NOMO-1 treated with dmso at 0.1 percent for 144 hours (cell line): ENCODE data around the gene CNPY4.

ENCODE experiments used
- DNase-seq: peaks from one replicate; lab custom pipeline; 2025; ENCODE audit not compliant: unreplicated experiment; lab: John Stamatoyannopoulos, UW

Gene CNPY4

GRCh38 chr7:100166317-100166940, 47.0 kb downstream of the CNPY4 start:
- no peak for DNase-seq

DNA sequence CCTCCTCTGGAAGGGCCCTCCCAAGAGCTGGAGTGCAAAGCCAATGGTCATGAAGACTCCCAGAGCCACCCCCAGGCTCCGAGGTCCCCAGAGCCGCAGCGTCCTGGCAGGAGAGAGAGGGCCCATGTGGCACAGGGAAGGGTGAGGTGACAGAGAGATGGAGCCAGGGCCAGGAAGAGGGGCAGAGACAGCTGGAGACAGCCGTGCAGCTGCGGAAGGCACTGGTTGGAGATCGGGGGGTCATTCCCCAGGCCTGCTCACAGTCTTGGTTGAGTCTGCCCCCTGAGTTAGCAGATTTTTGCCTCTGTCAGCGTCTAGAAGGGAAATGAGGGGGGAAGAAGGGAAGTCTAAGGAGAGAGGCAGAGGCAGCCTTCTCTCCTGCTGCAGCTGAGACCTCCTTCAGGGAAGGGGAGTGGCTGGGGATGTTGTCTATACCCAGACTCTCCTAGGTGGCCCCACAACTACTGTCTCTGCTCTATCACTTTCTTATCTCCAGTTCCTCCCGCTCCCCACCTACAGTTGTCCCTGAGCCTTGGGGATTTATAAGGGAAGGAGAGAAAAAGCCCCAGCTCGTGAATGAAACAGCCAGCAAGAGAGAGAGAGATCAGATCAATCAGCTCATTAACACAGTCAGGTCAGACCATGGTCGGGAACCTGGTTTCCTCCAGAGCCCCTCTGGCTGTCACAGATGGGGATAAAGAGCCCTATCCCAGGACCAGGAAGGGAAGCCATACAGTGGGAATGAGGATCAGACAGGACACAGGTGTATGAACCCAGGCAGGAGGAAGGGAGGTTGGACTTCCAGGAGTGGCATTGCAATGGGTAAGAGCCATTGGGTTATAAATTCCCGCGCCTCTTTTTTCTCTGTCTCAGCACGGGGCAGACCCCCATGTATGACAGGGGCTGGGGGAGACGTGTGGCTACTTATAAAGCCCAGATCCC, 47.8 kb downstream of the CNPY4 start:
- DNase-seq: no peak

DNA sequence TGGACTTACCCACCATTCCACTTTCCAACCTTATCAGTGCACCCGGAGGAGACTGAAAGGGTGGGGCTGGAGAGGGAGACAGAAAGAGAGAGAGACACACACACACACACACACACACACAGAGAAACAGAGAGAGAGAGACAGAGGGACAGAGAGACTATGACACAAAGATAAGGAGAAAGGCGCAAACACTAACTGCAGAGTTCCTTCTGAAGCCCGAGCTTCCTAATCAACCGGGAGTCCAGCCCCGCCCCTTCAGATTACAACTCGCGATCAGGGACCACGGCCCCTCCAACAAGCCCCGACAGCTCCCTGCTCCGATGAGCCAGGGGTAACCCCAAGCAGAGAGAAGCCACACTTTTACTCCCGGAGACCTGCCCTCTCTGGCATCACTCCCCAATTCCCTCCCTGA, 48.5 kb downstream of the CNPY4 start:
- DNase-seq: no peak

DNA sequence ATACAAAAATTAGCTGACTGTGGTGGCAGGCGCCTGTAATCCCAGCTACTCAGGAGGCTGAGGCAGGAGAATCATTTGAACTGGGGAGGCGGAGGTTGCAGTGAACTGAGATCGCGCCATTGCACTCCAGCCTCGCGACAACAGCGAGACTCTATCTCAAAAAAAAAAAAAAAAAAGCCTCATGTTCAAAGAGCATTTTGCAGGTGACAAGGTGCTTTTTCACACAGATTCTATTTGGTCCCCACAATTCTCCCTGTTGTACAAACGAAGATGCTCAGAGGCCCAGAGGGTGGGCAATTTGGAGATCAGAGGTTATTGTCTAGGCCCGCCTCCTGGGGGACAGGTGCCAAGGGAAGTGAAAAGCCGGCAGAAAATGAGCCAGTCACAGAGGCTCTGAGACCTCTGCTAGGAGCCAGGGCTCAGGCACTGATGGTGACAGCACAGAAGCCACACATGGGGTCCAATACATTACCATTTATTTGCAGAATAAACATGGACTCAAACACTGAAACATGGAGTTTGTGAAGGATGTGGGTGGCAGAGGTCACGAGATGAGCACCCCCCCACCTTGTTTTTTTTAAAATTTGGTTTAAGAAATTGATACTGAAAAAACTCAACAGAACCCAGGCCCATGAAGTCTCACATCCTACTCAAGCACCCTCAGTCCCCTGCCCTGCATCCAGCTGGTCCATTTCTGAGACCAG, 49.9 kb downstream of the CNPY4 start:
- DNase-seq: no peak

DNA sequence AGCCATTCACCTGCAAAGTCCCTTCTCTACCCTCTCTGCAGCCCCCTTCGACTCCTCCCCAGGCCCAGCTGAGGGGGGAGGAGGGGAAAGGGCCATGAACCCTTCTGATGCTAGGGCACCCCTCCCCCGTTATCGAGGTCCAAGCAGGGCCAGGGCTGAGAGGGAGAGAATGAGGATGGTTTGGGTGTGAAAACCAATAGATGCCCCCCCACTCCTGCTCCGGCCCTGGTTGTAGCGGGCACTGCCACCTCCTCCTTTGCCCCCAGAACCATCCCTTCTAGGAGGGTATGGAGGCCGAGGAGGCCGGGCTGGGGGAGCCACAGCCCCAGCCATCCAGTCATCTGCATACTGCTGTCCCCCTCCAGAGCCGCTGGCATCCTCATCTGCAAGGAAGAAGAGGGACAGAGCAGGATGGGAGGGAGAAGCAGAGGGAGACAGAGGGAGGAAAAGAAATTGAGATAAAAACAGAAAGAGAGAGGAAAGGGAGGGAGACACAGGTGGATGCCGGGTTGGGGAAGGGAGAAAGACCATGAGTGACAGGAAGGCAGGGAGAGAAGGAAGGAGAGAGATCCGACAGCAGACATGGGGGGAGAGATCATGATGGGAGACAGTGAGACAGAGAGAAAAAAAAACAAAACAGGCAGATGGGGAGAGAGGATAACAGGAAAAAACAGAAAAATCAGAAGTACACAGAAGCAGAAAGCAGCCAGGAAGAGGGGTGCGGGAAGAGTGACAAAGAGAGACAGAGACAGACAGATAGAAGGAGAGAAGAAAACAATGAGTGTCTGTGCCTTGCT, 50.9 kb downstream of the CNPY4 start:
- no peak for DNase-seq

DNA sequence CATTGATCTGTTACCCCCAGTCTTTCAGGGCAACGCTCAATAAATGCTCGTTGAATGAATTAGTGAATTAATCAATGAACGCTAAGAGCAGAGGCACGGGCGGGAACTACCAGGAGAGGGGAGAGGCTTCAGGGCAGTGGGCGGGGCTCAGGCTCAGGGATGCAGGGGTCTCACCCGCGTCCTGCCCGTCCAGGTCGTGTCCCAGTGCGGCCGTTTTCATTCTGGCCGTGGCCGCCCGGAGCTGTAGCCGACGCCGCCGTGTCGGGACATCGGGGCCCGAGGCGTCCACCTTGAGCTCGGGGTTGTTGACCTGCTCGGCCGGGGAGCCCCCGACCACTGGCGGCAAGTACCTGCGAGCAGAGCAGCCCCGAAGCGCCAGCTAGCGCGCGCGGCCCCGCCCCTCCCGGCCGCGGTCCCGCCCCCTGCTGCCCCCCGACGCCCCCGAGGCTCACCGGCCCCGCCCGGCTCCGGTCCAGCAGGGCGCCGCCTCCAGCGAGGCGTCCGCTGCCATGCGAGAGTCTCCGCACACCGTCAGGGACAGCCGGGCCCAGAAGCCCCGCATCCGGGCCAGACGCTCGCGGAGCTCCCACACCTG, 51.8 kb downstream of the CNPY4 start:
- no peak for DNase-seq

GRCh38 chr7:100171840-100172239, 52.4 kb downstream of the CNPY4 start:
- DNase-seq: no peak

GRCh38 chr7:100173806-100174495, 54.5 kb downstream of the CNPY4 start:
- DNase-seq: no peak

DNA sequence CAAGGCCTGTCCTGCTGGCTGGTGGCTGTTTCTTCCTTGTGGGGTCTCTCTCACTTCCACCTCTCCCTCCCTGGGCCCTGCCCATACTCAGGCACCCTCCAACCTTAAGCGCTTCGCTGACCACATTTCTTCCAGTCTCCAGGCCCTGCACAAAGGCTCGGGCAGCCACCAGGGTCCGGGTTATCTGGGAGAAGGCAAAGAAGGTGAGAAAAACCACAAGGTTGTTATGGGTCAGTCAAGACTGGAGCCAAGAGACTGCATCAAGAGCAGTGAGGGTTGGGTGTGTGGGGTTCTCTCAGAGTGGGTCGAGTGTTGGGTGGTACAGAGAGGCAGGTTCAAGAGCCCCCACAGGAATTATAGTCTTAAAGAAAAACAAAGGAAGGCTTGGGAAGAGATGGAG, 55.1 kb downstream of the CNPY4 start:
- no peak for DNase-seq
